Mammary epithelial cell (primary cell): ENCODE measurements around the gene ITPRID2.

Experiments
- CTCF ChIP-seq, 2 donors: IDR thresholded peaks in 1 of 2; conservative IDR thresholded peaks in 1 of 2; 2 replicates each; pipeline ENCODE4 v1.5.1; 2011 to 2012; ENCODE audit warnings: inconsistent platforms in 2 of 2, low read length in 2 of 2, mild to moderate bottlenecking in 2 of 2, control low read depth in 1 of 2, low read depth in 1 of 2; ENCODE audit not compliant: insufficient read depth in 1 of 2; ENCODE audit errors: extremely low read depth in 1 of 2
- EZH2 ChIP-seq: IDR thresholded peaks from 2 replicates; pipeline ENCODE4 v1.6.1; 2012; ENCODE audit warnings: low read length, inconsistent platforms, borderline replicate concordance

GRCh38 chr2:181944164-181944913 is 52.8 kb downstream of the ITPRID2 start:
- no peak for TF ChIP-seq CTCF (conservative IDR thresholded peaks at IDR 0.05 in 1 of 2, IDR thresholded peaks at IDR 0.05 in 1 of 2; ENCODE audit: extremely low read depth in 1 of 2, insufficient read depth in 1 of 2, low read depth in 1 of 2, low read length in 2 of 2)
- TF ChIP-seq EZH2, result no peak
